Measurements from ENCODE around the gene MATCAP1. TPM values are rescaled to one million over a fixed set of nuclear protein-coding genes. Genes with fewer than 3 reads are reported as not detected.

MATCAP1 gene
- total and polyA plus RNA-seq, 10 of the 15 experiments (the other 5 are each of a cell fraction or from before 2014, with no cell fraction given): 2.8 to 25.8 (median 8.6) TPM

DNA sequence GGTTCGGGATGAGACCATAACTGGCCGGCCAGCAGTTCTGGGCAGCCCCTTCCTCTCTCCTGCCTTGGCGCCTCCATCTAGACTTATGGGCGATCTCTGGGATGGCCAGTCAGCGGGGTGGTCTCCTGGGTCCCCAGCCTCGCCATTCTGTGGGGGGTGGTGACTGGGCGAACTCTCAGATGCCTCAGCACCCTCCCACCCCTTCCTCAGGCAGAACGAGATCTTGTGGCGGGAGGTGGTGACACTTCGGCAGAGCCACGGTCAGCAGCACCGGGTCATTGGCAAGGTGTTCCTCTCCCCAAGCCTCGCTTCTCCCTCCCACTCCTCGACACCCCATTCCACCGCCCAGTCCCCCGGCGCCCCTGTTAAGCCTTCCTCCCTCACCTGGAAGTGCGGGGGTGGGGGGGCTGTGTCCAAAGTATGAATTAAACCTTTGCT, 17.6 kb downstream of the MATCAP1 start:
- CTCF ChIA-PET: interaction anchor here (0.7 to 1.3 kb wide), 4 partner anchors 9 to 62 kb away, joined by 3 to 6 read pairs (median 4); no protein-coding TSS in a partner anchor

More for the DNA sequence above, 17.6 kb downstream of the MATCAP1 start:
- ChIA-PET SMC1A (ENCODE audit: uncharacterized antibody, unreplicated experiment) (interaction anchor here (1.0 kb wide), 1 partner anchor 19 kb away, joined by 3 read pairs; no protein-coding TSS in a partner anchor), POLR2A (no interaction called here), RAD21 (ENCODE audit: unreplicated experiment) (no interaction called here)
- ATAC-seq (no peak), FAIRE-seq (no peak), DNase-seq (ENCODE audit: low read depth, low spot score) (no peak)
- Histone ChIP-seq H3K9ac (ENCODE audit: control insufficient read depth, insufficient read depth, low read length) (no peak overlapping the region), H2AFZ (ENCODE audit: control insufficient read depth, low read depth, low read length) (no peak overlapping the region), H3K79me2 (ENCODE audit: control insufficient read depth, insufficient read depth, low read length) (no peaks in the 10 kb centered on the region), H3K27ac (ENCODE audit: control insufficient read depth, insufficient read depth) (no peak overlapping the region), H3K9me3 (replicated peaks; ENCODE audit: control insufficient read depth, insufficient read depth, low read length) (no peaks in the 10 kb centered on the region; the same call in 2 of the 3 replicates), H3K4me2 (ENCODE audit: control insufficient read depth, insufficient read depth) (no peak overlapping the region), H4K20me1 (ENCODE audit: control insufficient read depth, insufficient read depth) (no peaks in the 10 kb centered on the region; the same call in 1 of the 2 replicates), H3K4me3 (no peak overlapping the region), H3K36me3 (ENCODE audit: control insufficient read depth in 2 of 2, insufficient read depth in 2 of 2, low read length in 1 of 2) (no peaks in the 10 kb centered on the region), H3K27me3 (replicated peaks in 1 of 2; ENCODE audit: control insufficient read depth in 2 of 2, insufficient read depth in 2 of 2, low read length in 1 of 2) (peaks cover 2 to 18% of the 10 kb centered on the region in 2 experiments), H3K4me1 (ENCODE audit: control insufficient read depth, insufficient read depth, low read length) (peaks cover 52% of the 10 kb centered on the region)
- TF ChIP-seq BHLHE40 (IDR thresholded peaks at IDR 0.05; ENCODE audit: borderline replicate concordance in 1 of 2, low read depth in 2 of 2, low read length in 1 of 2) (no peak), SP1 (IDR thresholded peaks at IDR 0.05; ENCODE audit: low read depth, low read length) (no peak), CHD4 (IDR thresholded peaks at IDR 0.05) (no peak)
- TF ChIP-seq, protein P1, sequence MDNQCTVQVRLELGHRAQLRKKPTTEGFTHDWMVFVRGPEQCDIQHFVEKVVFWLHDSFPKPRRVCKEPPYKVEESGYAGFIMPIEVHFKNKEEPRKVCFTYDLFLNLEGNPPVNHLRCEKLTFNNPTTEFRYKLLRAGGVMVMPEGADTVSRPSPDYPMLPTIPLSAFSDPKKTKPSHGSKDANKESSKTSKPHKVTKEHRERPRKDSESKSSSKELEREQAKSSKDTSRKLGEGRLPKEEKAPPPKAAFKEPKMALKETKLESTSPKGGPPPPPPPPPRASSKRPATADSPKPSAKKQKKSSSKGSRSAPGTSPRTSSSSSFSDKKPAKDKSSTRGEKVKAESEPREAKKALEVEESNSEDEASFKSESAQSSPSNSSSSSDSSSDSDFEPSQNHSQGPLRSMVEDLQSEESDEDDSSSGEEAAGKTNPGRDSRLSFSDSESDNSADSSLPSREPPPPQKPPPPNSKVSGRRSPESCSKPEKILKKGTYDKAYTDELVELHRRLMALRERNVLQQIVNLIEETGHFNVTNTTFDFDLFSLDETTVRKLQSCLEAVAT (IDR thresholded peaks at IDR 0.05): peak; percentile 63
- BruUV-seq (replicated peaks): no TSS peak
- intact Hi-C loops (cut with micrococcal nuclease; ENCODE audit: unreplicated experiment): no loop called here
- in situ Hi-C loops (cut with MboI): no loop called here
- WGBS (ENCODE audit: insufficient coverage, insufficient replicate concordance, low lambda C conversion rate, missing lambda C conversion rate): 54% methylated on average over 15 of the region's 18 CpGs
